Ishikawa (cell line): ENCODE measurements around the gene NEURL2.
A peak's percentile ranks its signal among the peaks of the same experiment; 100 is the strongest.

Source experiments
- CEBPB ChIP-seq: IDR thresholded peaks from 2 replicates; pipeline ENCODE4 v1.6.1; 2012
- CREB1 ChIP-seq: IDR thresholded peaks from 2 replicates; pipeline ENCODE4 v1.6.1; 2012; ENCODE audit warnings: low read depth
- EP300 ChIP-seq: IDR thresholded peaks from 2 replicates; pipeline ENCODE4 v1.6.1; 2012; ENCODE audit warnings: borderline replicate concordance
- FOXM1 ChIP-seq: IDR thresholded peaks from 2 replicates; pipeline ENCODE4 v1.6.1; 2012; ENCODE audit warnings: low read depth, borderline replicate concordance
- MAX ChIP-seq: IDR thresholded peaks from 2 replicates; pipeline ENCODE4 v1.6.1; 2012
- RAD21 ChIP-seq: IDR thresholded peaks from 2 replicates; pipeline ENCODE4 v1.6.1; 2012; ENCODE audit warnings: low read depth
- REST ChIP-seq: IDR thresholded peaks from 2 replicates; pipeline ENCODE4 v1.6.1; 2012; ENCODE audit warnings: low read depth, mild to moderate bottlenecking
- TAF1 ChIP-seq: IDR thresholded peaks from 2 replicates; pipeline ENCODE4 v1.6.1; 2012; ENCODE audit warnings: low read depth, mild to moderate bottlenecking
- TCF12 ChIP-seq: IDR thresholded peaks from 2 replicates; pipeline ENCODE4 v1.6.1; 2012; ENCODE audit warnings: low read depth
- TEAD4 ChIP-seq: IDR thresholded peaks from 2 replicates; pipeline ENCODE4 v1.6.1; 2012
- USF1 ChIP-seq: IDR thresholded peaks from 2 replicates; pipeline ENCODE4 v1.6.1; 2012
- YY1 ChIP-seq: IDR thresholded peaks from 2 replicates; pipeline ENCODE4 v1.6.1; 2012; ENCODE audit warnings: low read depth
- ZBTB7A ChIP-seq: IDR thresholded peaks from 2 replicates; pipeline ENCODE4 v1.6.1; 2012; ENCODE audit warnings: low read depth

GRCh38 chr20:45890985-45891983, at the start of gene NEURL2, which contains the start of gene CTSA:
- TF ChIP-seq FOXM1: no peak
- TF ChIP-seq RAD21: peak; percentile 11; the same call in 1 of the 2 replicates
- TF ChIP-seq MAX: peak; percentile 88
- TF ChIP-seq TAF1: peak; percentile 92
- peak; percentile 100 for TF ChIP-seq USF1
- TF ChIP-seq CEBPB: no peak
- TF ChIP-seq YY1: peak; percentile 87
- peak; percentile 61 for TF ChIP-seq EP300
- TF ChIP-seq ZBTB7A: peak; percentile 74; the same call in 1 of the 2 replicates
- TF ChIP-seq TCF12: peak; percentile 61; the same call in 1 of the 2 replicates
- no peak for TF ChIP-seq TEAD4
- TF ChIP-seq REST: no peak
- TF ChIP-seq CREB1: no peak
